SK-N-SH (cell line): ENCODE measurements around the gene ORC3. TPM values are rescaled to one million over a fixed set of nuclear protein-coding genes. Genes with fewer than 3 reads are reported as not detected.

Experiments used
- CTCF ChIA-PET: fragments of 300-600, 350-600 bp; formaldehyde crosslinking; extraction: SDS; loops from one replicate; lab custom pipeline; 2021; lab: Yijun Ruan, JAX
- POLR2A ChIA-PET: fragments of 350-600 bp; sonication (Branson Sonifier 250); formaldehyde crosslinking; extraction: SDS; loops from one replicate; lab custom pipeline; 2020; ENCODE audit warnings: antibody characterized with exemption, inconsistent platforms; lab: Yijun Ruan, JAX
- DNase-seq: peaks from one replicate; pipeline ENCODE4 v3.0.0; 2012
- H2AFZ ChIP-seq: fragments of 200-600 bp; sonication (generic); 2 replicates; pipeline ENCODE4 v1.8.1; 2016; ENCODE audit warnings: antibody characterized with exemption, mild to moderate bottlenecking, low read depth
- H3F3A ChIP-seq: fragments of 200-600 bp; sonication (generic); replicated peaks from 2 replicates; pipeline ENCODE3; 2016; ENCODE audit warnings: antibody characterized with exemption, mild to moderate bottlenecking; ENCODE audit not compliant: insufficient read depth
- H3K27ac ChIP-seq, 2 experiments: fragments of 200-500 bp in 1 of 2; fragments of 200-600 bp in 1 of 2; sonication (Bioruptor generic) in 1 of 2; sonication (generic), shearing (Covaris generic) in 1 of 2; 2 replicates each; pipeline versions ENCODE4 v1.5.1 to v1.6.1; 2014 to 2016; ENCODE audit warnings: low read depth in 2 of 2, inconsistent platforms in 1 of 2, low read length in 1 of 2, mild to moderate bottlenecking in 1 of 2, mixed read lengths in 1 of 2
- H3K27me3 ChIP-seq: fragments of 200-600 bp; sonication (generic), shearing (Covaris generic); 2 replicates; pipeline ENCODE4 v1.6.1; 2016; ENCODE audit warnings: mixed run types; ENCODE audit not compliant: insufficient read depth
- H3K36me3 ChIP-seq, 2 experiments: fragments of 200-500 bp in 1 of 2; fragments of 200-600 bp in 1 of 2; sonication (Bioruptor generic) in 1 of 2; sonication (generic) in 1 of 2; replicated peaks in 1 of 2; 2 replicates each; pipeline versions ENCODE3 to v1.5.1; 2014 to 2016; ENCODE audit warnings: low read length in 1 of 2, mild to moderate bottlenecking in 1 of 2; ENCODE audit not compliant: insufficient read depth in 2 of 2, control insufficient read depth in 1 of 2
- H3K4me1 ChIP-seq, 2 experiments: fragments of 200-500 bp in 1 of 2; fragments of 200-600 bp in 1 of 2; sonication (Bioruptor generic) in 1 of 2; sonication (generic), shearing (Covaris generic) in 1 of 2; 2 replicates each; pipeline versions ENCODE4 v1.5.1 to v1.6.1; 2014 to 2016; ENCODE audit warnings: low read depth in 1 of 2, low read length in 1 of 2, mixed run types in 1 of 2; ENCODE audit not compliant: insufficient read depth in 2 of 2, control insufficient read depth in 1 of 2
- H3K4me2 ChIP-seq: fragments of 200-600 bp; sonication (generic), shearing (Covaris generic); 2 replicates; pipeline ENCODE4 v1.6.1; 2017; ENCODE audit warnings: mixed run types
- H3K4me3 ChIP-seq, 2 experiments: fragments of 200-500 bp in 1 of 2; fragments of 200-600 bp in 1 of 2; sonication (Bioruptor generic) in 1 of 2; sonication (generic), shearing (Covaris generic) in 1 of 2; 2 replicates each; pipeline versions ENCODE4 v1.5.1 to v1.8.1; 2014 to 2016; ENCODE audit warnings: low read depth in 2 of 2, inconsistent platforms in 1 of 2, low read length in 1 of 2, mild to moderate bottlenecking in 1 of 2, mixed read lengths in 1 of 2, moderate library complexity in 1 of 2
- H3K79me2 ChIP-seq: fragments of 200-600 bp; sonication (generic); 2 replicates; pipeline ENCODE4 v1.8.1; 2017; ENCODE audit warnings: mild to moderate bottlenecking; ENCODE audit not compliant: insufficient read depth
- H3K9ac ChIP-seq: fragments of 200-600 bp; sonication (generic); 2 replicates; pipeline ENCODE4 v1.6.1; 2017; ENCODE audit warnings: mixed run types
- H3K9me2 ChIP-seq: fragments of 200-600 bp; sonication (generic); 2 replicates; pipeline ENCODE4 v1.6.1; 2017; ENCODE audit warnings: mixed run types
- H3K9me3 ChIP-seq: fragments of 200-600 bp; sonication (generic); 2 replicates; pipeline ENCODE4 v1.6.1; 2017; ENCODE audit warnings: mixed run types, mild to moderate bottlenecking, moderate library complexity
- H4K20me1 ChIP-seq: fragments of 200-600 bp; sonication (generic); 2 replicates; pipeline ENCODE4 v1.6.1; 2017; ENCODE audit warnings: mild to moderate bottlenecking, mixed run types; ENCODE audit not compliant: insufficient read depth
- CHD2 ChIP-seq: fragments of 150-350 bp; IDR thresholded peaks from 2 replicates; pipeline ENCODE4 v1.6.1; 2018; ENCODE audit warnings: low read length; ENCODE audit not compliant: partially characterized antibody
- ELF1 ChIP-seq: IDR thresholded peaks from 2 replicates; pipeline ENCODE4 v1.4.0; 2012
- EP300 ChIP-seq, 2 experiments: IDR thresholded peaks; 2 replicates each; pipeline versions ENCODE4 v1.4.0 to v1.6.1; 2012; ENCODE audit warnings: borderline replicate concordance in 1 of 2, low read depth in 1 of 2, low read length in 1 of 2
- EZH2phosphoT487 ChIP-seq: fragments of 200-600 bp; sonication (generic); IDR thresholded peaks from 2 replicates; pipeline ENCODE4 v1.6.1; 2017; ENCODE audit warnings: low read depth, mixed run types, mild to moderate bottlenecking, antibody characterized with exemption, moderate library complexity, borderline replicate concordance
- FOSL2 ChIP-seq: IDR thresholded peaks from 2 replicates; pipeline ENCODE4 v1.4.0; 2012; ENCODE audit warnings: low read depth, mild to moderate bottlenecking, moderate library complexity, borderline replicate concordance
- FOXM1 ChIP-seq: IDR thresholded peaks from 2 replicates; pipeline ENCODE4 v1.4.0; 2012; ENCODE audit warnings: low read depth, mild to moderate bottlenecking
- JUND ChIP-seq: IDR thresholded peaks from 2 replicates; pipeline ENCODE4 v1.4.0; 2012
- MAX ChIP-seq: IDR thresholded peaks from 2 replicates; pipeline ENCODE4 v1.4.0; 2012; ENCODE audit warnings: low read depth
- MEF2A ChIP-seq: IDR thresholded peaks from 2 replicates; pipeline ENCODE4 v1.4.0; 2012; ENCODE audit warnings: low read depth, borderline replicate concordance
- MXI1 ChIP-seq: IDR thresholded peaks from 2 replicates; pipeline ENCODE4 v1.6.1; 2012; ENCODE audit warnings: mild to moderate bottlenecking, low read depth, low read length, improper control_type of control experiment
- NFIC ChIP-seq: IDR thresholded peaks from 2 replicates; pipeline ENCODE4 v1.4.0; 2012; ENCODE audit warnings: borderline replicate concordance
- PBX3 ChIP-seq: IDR thresholded peaks from 2 replicates; pipeline ENCODE4; 2012
- RAD21 ChIP-seq: IDR thresholded peaks from 2 replicates; pipeline ENCODE4 v1.6.1; 2012; ENCODE audit warnings: mild to moderate bottlenecking, low read length
- RCOR1 ChIP-seq: fragments of 150-350 bp; IDR thresholded peaks from 2 replicates; pipeline ENCODE4 v1.6.1; 2017; ENCODE audit warnings: antibody characterized with exemption, low read length
- RFX5 ChIP-seq: IDR thresholded peaks from 2 replicates; pipeline ENCODE4 v1.6.1; 2012; ENCODE audit warnings: mild to moderate bottlenecking, improper control_type of control experiment, low read length
- SIN3A ChIP-seq: IDR thresholded peaks from 2 replicates; pipeline ENCODE4 v1.6.1; 2012; ENCODE audit warnings: low read depth, mild to moderate bottlenecking, low read length, moderate library complexity, borderline replicate concordance
- SMC3 ChIP-seq: IDR thresholded peaks from 2 replicates; pipeline ENCODE4 v1.6.1; 2012; ENCODE audit warnings: low read depth, low read length, improper control_type of control experiment
- TCF12 ChIP-seq: IDR thresholded peaks from 2 replicates; pipeline ENCODE4 v1.4.0; 2012
- TEAD4 ChIP-seq: IDR thresholded peaks from 2 replicates; pipeline ENCODE4 v1.4.0; 2012; ENCODE audit warnings: mild to moderate bottlenecking, borderline replicate concordance; ENCODE audit not compliant: insufficient read depth
- YY1 ChIP-seq: IDR thresholded peaks from 2 replicates; pipeline ENCODE4 v1.4.0; 2012; ENCODE audit warnings: low read depth, mild to moderate bottlenecking
- ZBTB33 ChIP-seq: IDR thresholded peaks from 2 replicates; pipeline ENCODE4 v1.4.0; 2012; ENCODE audit warnings: low read depth, borderline replicate concordance
- WGBS: methylation state at CpG from one replicate; pipeline ENCODE4 v1.1.6; 2017; ENCODE audit warnings: low lambda C conversion rate; 5-methylcytosine and 5-hydroxymethylcytosine counted together
- polyA plus RNA-seq, 3 experiments: library from polyadenylated mRNA; depleted of rRNA; stranded (reverse); fragments of >200 nt; gene quantifications; 2 replicates each; pipeline ENCODE4 v1.2.3, GENCODE V29; 2012

Gene ORC3
- polyA plus RNA-seq, 1 of the 3 experiments (the other 2 are of a cell fraction) = 13.3 TPM

GRCh38 chr6:87617405-87617804 lies 27.5 kb downstream of the ORC3 start:
- no peak overlapping the region for H3K27ac ChIP-seq
- no peaks in the 10 kb centered on the region for H3K79me2 ChIP-seq
- H3K4me3 ChIP-seq = no peak overlapping the region
- POLR2A ChIA-PET = no interaction called here
- no peaks in the 10 kb centered on the region for H4K20me1 ChIP-seq
- H3K9me3 ChIP-seq = no peaks in the 10 kb centered on the region
- no peaks in the 10 kb centered on the region for H3K4me1 ChIP-seq
- no peaks in the 10 kb centered on the region for H3K9me2 ChIP-seq
- no peak overlapping the region for H3K4me2 ChIP-seq
- WGBS = 100% methylated on average over 4 of the region's 4 CpGs
- H2AFZ ChIP-seq = no peak overlapping the region
- CTCF ChIA-PET = no interaction called here
- TF ChIP-seq MXI1 = no peak
- no peak for TF ChIP-seq YY1
- TF ChIP-seq RCOR1 = no peak
- TF ChIP-seq, all 33 proteins: peak for 0
- no peaks in the 10 kb centered on the region for H3F3A ChIP-seq
- no peak for DNase-seq
- no peak overlapping the region for H3K9ac ChIP-seq
- peaks cover 10 to 34% of the 10 kb centered on the region in 2 experiments for H3K36me3 ChIP-seq
- H3K27me3 ChIP-seq = no peaks in the 10 kb centered on the region

GRCh38 chr6:87618531-87618930 lies 28.6 kb downstream of the ORC3 start:
- Histone ChIP-seq H4K20me1 (no peaks in the 10 kb centered on the region), H2AFZ (no peak overlapping the region), H3K79me2 (no peaks in the 10 kb centered on the region), H3K4me3 (no peak overlapping the region), H3F3A (no peaks in the 10 kb centered on the region), H3K9me3 (no peaks in the 10 kb centered on the region), H3K9ac (no peak overlapping the region), H3K4me1 (no peaks in the 10 kb centered on the region), H3K36me3 (peaks cover 16 to 36% of the 10 kb centered on the region in 2 experiments), H3K9me2 (no peaks in the 10 kb centered on the region), H3K27ac (no peak overlapping the region), H3K4me2 (no peak overlapping the region), H3K27me3 (no peaks in the 10 kb centered on the region)
- 95% methylated on average over 3 of the region's 3 CpGs for WGBS
- ChIA-PET POLR2A (no interaction called here), CTCF (no interaction called here)
- no peak for TF ChIP-seq RFX5
- no peak for DNase-seq

GRCh38 chr6:87623248-87623647 lies 33.3 kb downstream of the ORC3 start:
- 95% methylated on average over 3 of the region's 3 CpGs for WGBS
- Histone ChIP-seq H3K27me3 (no peaks in the 10 kb centered on the region), H3K9me3 (no peaks in the 10 kb centered on the region), H3K4me3 (no peak overlapping the region), H3K4me1 (no peaks in the 10 kb centered on the region), H3K4me2 (no peak overlapping the region), H3F3A (no peaks in the 10 kb centered on the region), H3K36me3 (peaks cover 16 to 36% of the 10 kb centered on the region in 2 experiments), H3K79me2 (no peaks in the 10 kb centered on the region), H3K9me2 (no peaks in the 10 kb centered on the region), H3K27ac (no peak overlapping the region), H3K9ac (no peak overlapping the region), H2AFZ (no peak overlapping the region), H4K20me1 (no peaks in the 10 kb centered on the region)
- no peak for DNase-seq
- POLR2A ChIA-PET = no interaction called here
- CTCF ChIA-PET = no interaction called here
- TF ChIP-seq CHD2 (no peak), PBX3 (no peak), JUND (no peak), YY1 (no peak), EZH2phosphoT487 (no peak), RCOR1 (no peak), EP300 (IDR thresholded peaks at IDR 0.05; ENCODE audit: borderline replicate concordance in 1 of 2, low read depth in 1 of 2, low read length in 1 of 2) (no peak), FOXM1 (no peak), RAD21 (no peak), FOSL2 (no peak), ELF1 (no peak), MEF2A (no peak), MAX (no peak), TCF12 (no peak), TEAD4 (no peak), NFIC (no peak), ZBTB33 (no peak), SMC3 (no peak), SIN3A (no peak)
